CD4-positive, alpha-beta memory T cell (primary cell): ENCODE data around the gene CC2D2A. TPM values are rescaled to one million over a fixed set of nuclear protein-coding genes. Genes with fewer than 3 reads are reported as not detected.
A peak's percentile ranks its signal among the peaks of the same experiment; 100 is the strongest.

ENCODE experiments used
- CTCF ChIA-PET: fragments of 350-600 bp; sonication (Branson Sonifier 250); formaldehyde crosslinking; loops from one replicate; lab custom pipeline; 2021; ENCODE audit warnings: inconsistent platforms; ENCODE audit not compliant: partially characterized antibody; lab: Charles Lee
- POLR2A ChIA-PET: fragments of 350-600 bp; sonication (Branson Sonifier 250); formaldehyde crosslinking; loops from one replicate; lab custom pipeline; 2021; ENCODE audit not compliant: partially characterized antibody; lab: Charles Lee
- DNase-seq, 5 donors: peaks; one replicate each; pipeline versions ENCODE4 v3.0.0 to v3.0.0-alpha.2; 2020 to 2022; ENCODE audit warnings: mixed read lengths in 1 of 5
- H3K27ac ChIP-seq: one replicate; pipeline ENCODE4 v1.7.0; 2013; ENCODE audit warnings: low read depth, low read length
- H3K27me3 ChIP-seq: 2 replicates; pipeline ENCODE4 v1.7.0; 2013; ENCODE audit warnings: mild to moderate bottlenecking, low read length, moderate library complexity; ENCODE audit not compliant: insufficient read depth
- H3K36me3 ChIP-seq: 2 replicates; pipeline ENCODE4 v1.7.0; 2013; ENCODE audit warnings: mild to moderate bottlenecking, low read length, moderate library complexity; ENCODE audit not compliant: insufficient read depth
- H3K4me1 ChIP-seq: 2 replicates; pipeline ENCODE4 v1.7.0; 2013; ENCODE audit warnings: mild to moderate bottlenecking, low read length, moderate library complexity; ENCODE audit not compliant: insufficient read depth
- H3K4me3 ChIP-seq, 2 donors: one replicate each; pipeline ENCODE4 v1.7.0; 2013; ENCODE audit warnings: low read length in 2 of 2, mild to moderate bottlenecking in 1 of 2
- H3K9me3 ChIP-seq, 2 donors: one replicate each; pipeline ENCODE4 v1.7.0; 2013; ENCODE audit warnings: low read length in 2 of 2, control low read depth in 1 of 2; ENCODE audit not compliant: control insufficient read depth in 1 of 2
- H3K27ac Mint-ChIP-seq, 7 donors: one replicate each; pipeline ENCODE4 v1.8.0; 2020 to 2021; ENCODE audit warnings: mixed read lengths in 7 of 7, mild to moderate bottlenecking in 6 of 7, inconsistent platforms in 3 of 7, moderate library complexity in 3 of 7
- H3K27me3 Mint-ChIP-seq, 2 donors: one replicate each; pipeline ENCODE4 v1.8.0; 2020 to 2021; ENCODE audit warnings: mixed read lengths in 2 of 2
- H3K36me3 Mint-ChIP-seq, 2 donors: one replicate each; pipeline ENCODE4 v1.8.0; 2020 to 2021; ENCODE audit warnings: mixed read lengths in 2 of 2, inconsistent platforms in 1 of 2, mild to moderate bottlenecking in 1 of 2
- H3K4me1 Mint-ChIP-seq, 4 donors: one replicate each; pipeline ENCODE4 v1.8.0; 2020 to 2021; ENCODE audit warnings: mixed read lengths in 4 of 4, mild to moderate bottlenecking in 1 of 4
- H3K4me3 Mint-ChIP-seq, 8 donors: one replicate each; pipeline ENCODE4 v1.8.0; 2020 to 2021; ENCODE audit warnings: mixed read lengths in 8 of 8, mild to moderate bottlenecking in 7 of 8, moderate library complexity in 6 of 8, inconsistent platforms in 3 of 8
- H3K9me3 Mint-ChIP-seq, 8 donors: one replicate each; pipeline ENCODE4 v1.8.0; 2020 to 2021; ENCODE audit warnings: mixed read lengths in 8 of 8, mild to moderate bottlenecking in 5 of 8, inconsistent platforms in 3 of 8, moderate library complexity in 1 of 8
- intact Hi-C: fragments of 100-400 bp; cut with micrococcal nuclease; formaldehyde crosslinking; loops from one replicate; pipeline ENCODE4 v1.15.1; 2023
- polyA plus RNA-seq, 2 donors: library from polyadenylated mRNA; unstranded; fragments of 300-500 nt; fragmentation: Illumina TruSeq; gene quantifications; one replicate each; pipeline ENCODE4 v1.2.3, GENCODE V29; 2021
- total RNA-seq, 2 experiments: library from RNA; stranded (reverse); gene quantifications; one replicate each; pipeline ENCODE4 v1.2.3, GENCODE V29; 2021

The CC2D2A gene
- total and polyA plus RNA-seq, 4 experiments from 2014 or later: 0.20 to 0.22 TPM; not detected in 2

- H3K27ac ChIP-seq: no peak overlapping the region
- Mint-ChIP-seq H3K27me3 (peaks cover 0 to 5% of the 10 kb centered on the region in 2 donors), H3K4me3 (no peak overlapping the region), H3K4me1 (peaks cover 6 to 13% (median 13%) of the 10 kb centered on the region in 4 donors), H3K27ac (no peak overlapping the region), H3K9me3 (no peaks in the 10 kb centered on the region), H3K36me3 (no peaks in the 10 kb centered on the region)
- ChIA-PET CTCF (interaction anchor here (3.4 kb wide), 1 partner anchor 10 kb away, joined by 24 read pairs; no protein-coding TSS in a partner anchor), POLR2A (no interaction called here)
- intact Hi-C loops: no loop called here
- H3K36me3 ChIP-seq: no peaks in the 10 kb centered on the region
- H3K4me1 ChIP-seq: peaks cover 7% of the 10 kb centered on the region
- no peak for DNase-seq
- no peaks in the 10 kb centered on the region for H3K27me3 ChIP-seq
- no peaks in the 10 kb centered on the region for H3K9me3 ChIP-seq
- no peak overlapping the region for H3K4me3 ChIP-seq
These were observed 3.1 kb upstream of the CC2D2A start for GRCh38 chr4:15466596-15466995.

DNA sequence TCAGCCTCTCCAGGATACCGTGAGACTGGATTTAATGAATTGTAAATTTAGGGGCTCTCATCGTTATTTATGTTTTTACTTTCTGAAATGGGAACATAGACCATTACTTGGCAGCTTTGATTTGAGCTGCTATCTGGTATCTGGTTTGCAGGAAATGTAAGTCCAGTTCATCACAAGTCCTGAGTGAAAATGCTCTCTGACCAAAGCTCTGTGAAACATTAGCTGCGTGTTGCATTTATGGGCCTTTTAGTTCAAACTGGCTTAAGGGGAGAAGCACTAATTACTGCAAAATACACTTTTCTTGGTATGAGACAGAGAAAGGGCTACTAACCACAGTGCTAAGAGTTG, 420 bp downstream of the CC2D2A start:
- no peak for DNase-seq
- intact Hi-C loops: no loop called here
- Histone ChIP-seq H3K27ac (no peak overlapping the region), H3K4me3 (no peak overlapping the region), H3K27me3 (no peaks in the 10 kb centered on the region), H3K4me1 (peaks cover 7% of the 10 kb centered on the region), H3K9me3 (no peaks in the 10 kb centered on the region), H3K36me3 (no peaks in the 10 kb centered on the region)
- Mint-ChIP-seq H3K4me1 (peaks cover 6 to 13% (median 13%) of the 10 kb centered on the region in 4 donors), H3K27me3 (peaks cover 0 to 5% of the 10 kb centered on the region in 2 donors), H3K36me3 (peaks cover 0 to 3% of the 10 kb centered on the region in 2 donors), H3K27ac (peak overlapping the region in 3 of 7 donors; percentile 25 to 68 (median 34)), H3K9me3 (no peaks in the 10 kb centered on the region), H3K4me3 (peak overlapping the region; percentile 58 to 85 (median 77))
- POLR2A ChIA-PET: no interaction called here
- CTCF ChIA-PET: interaction anchor here (1.0 to 4.8 kb wide), 6 partner anchors 9 to 239 kb away, joined by 4 to 26 read pairs (median 5); no protein-coding TSS in a partner anchor

DNA sequence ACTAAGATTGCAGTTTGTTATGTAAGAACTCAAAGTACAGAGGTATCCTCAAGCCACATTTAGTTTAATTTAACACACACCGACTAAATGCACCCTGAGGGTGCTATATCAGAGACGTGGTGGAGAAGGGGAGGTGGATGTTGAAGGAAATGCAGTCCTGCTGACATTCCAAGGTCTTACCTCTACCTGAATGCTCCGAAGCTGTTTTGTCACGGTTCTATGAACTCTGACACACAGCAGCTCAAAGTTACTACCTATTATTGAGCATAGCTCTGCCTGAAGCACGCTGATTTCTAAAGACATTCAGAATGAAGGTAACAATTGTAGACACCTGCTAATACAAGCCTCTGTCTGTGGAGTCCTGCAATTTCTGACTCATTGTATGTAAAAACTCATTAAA, 6.7 kb downstream of the CC2D2A start:
- Histone ChIP-seq H3K4me1 (no peaks in the 10 kb centered on the region), H3K36me3 (no peaks in the 10 kb centered on the region), H3K27ac (no peak overlapping the region), H3K27me3 (no peaks in the 10 kb centered on the region), H3K9me3 (no peaks in the 10 kb centered on the region), H3K4me3 (no peak overlapping the region)
- Mint-ChIP-seq H3K9me3 (no peaks in the 10 kb centered on the region), H3K4me1 (no peaks in the 10 kb centered on the region), H3K27me3 (no peaks in the 10 kb centered on the region), H3K27ac (no peak overlapping the region), H3K36me3 (peaks cover 0 to 3% of the 10 kb centered on the region in 2 donors), H3K4me3 (no peak overlapping the region)
- CTCF ChIA-PET: interaction anchor here (1.8 kb wide), 1 partner anchor 20 kb away, joined by 6 read pairs; no protein-coding TSS in a partner anchor
- intact Hi-C loops: no loop called here
- POLR2A ChIA-PET: no interaction called here
- DNase-seq: no peak

- ChIA-PET POLR2A (no interaction called here), CTCF (interaction anchor here (0.9 to 2.9 kb wide), 3 partner anchors 21 to 477 kb away, joined by 3 to 12 read pairs (median 3); no protein-coding TSS in a partner anchor)
- H3K4me1 Mint-ChIP-seq: no peaks in the 10 kb centered on the region
- Histone ChIP-seq H3K4me1 (no peaks in the 10 kb centered on the region), H3K4me3 (no peak overlapping the region), H3K9me3 (no peaks in the 10 kb centered on the region), H3K27ac (no peak overlapping the region), H3K27me3 (no peaks in the 10 kb centered on the region), H3K36me3 (no peaks in the 10 kb centered on the region)
- intact Hi-C loops: loop anchor here (2.0 kb wide), 1 partner anchor 478 kb away; no protein-coding TSS in a partner anchor
- H3K27me3 Mint-ChIP-seq: no peaks in the 10 kb centered on the region
- H3K4me3 Mint-ChIP-seq: no peak overlapping the region
- H3K27ac Mint-ChIP-seq: no peak overlapping the region
- DNase-seq: no peak
- H3K36me3 Mint-ChIP-seq: peaks cover 0 to 3% of the 10 kb centered on the region in 2 donors
- H3K9me3 Mint-ChIP-seq: peaks cover 0 to under 1% (median 0%) of the 10 kb centered on the region in 8 donors
These were observed 9.0 kb downstream of the CC2D2A start for GRCh38 chr4:15478724-15479088.

GRCh38 chr4:15479089-15479912, 9.6 kb downstream of the CC2D2A start:
- Mint-ChIP-seq H3K4me1 (no peaks in the 10 kb centered on the region), H3K27ac (no peak overlapping the region), H3K27me3 (no peaks in the 10 kb centered on the region), H3K4me3 (no peak overlapping the region), H3K36me3 (peaks cover 2 to 7% of the 10 kb centered on the region in 2 donors), H3K9me3 (peaks cover 0 to 6% (median under 1%) of the 10 kb centered on the region in 8 donors)
- DNase-seq: peak in 2 of 5 donors; percentile 6 to 11
- intact Hi-C loops: loop anchor here (2.0 kb wide), 1 partner anchor 478 kb away; no protein-coding TSS in a partner anchor
- Histone ChIP-seq H3K4me3 (no peak overlapping the region), H3K27ac (no peak overlapping the region), H3K4me1 (no peaks in the 10 kb centered on the region), H3K27me3 (no peaks in the 10 kb centered on the region), H3K9me3 (no peaks in the 10 kb centered on the region), H3K36me3 (no peaks in the 10 kb centered on the region)
- ChIA-PET CTCF (interaction anchor here (0.9 to 2.9 kb wide), 3 partner anchors 21 to 477 kb away, joined by 3 to 12 read pairs (median 3); no protein-coding TSS in a partner anchor), POLR2A (no interaction called here)

DNA sequence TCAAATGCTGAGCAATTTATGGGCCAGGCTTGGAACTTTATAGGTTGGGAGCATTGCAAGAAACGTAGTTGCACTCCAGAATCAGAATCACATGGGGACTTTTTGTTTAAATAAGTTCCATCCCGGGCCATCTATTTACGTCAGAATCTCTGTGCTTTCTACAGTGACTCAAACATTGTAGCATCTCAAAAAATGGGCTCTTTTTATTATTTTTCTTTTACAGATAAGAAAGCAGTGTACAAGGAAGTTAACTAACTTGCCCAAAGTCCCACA, 10.2 kb downstream of the CC2D2A start:
- CTCF ChIA-PET: interaction anchor here (1.4 to 2.9 kb wide), 2 partner anchors 22 to 326 kb away, joined by 3 to 12 read pairs; no protein-coding TSS in a partner anchor
- Histone ChIP-seq H3K9me3 (no peaks in the 10 kb centered on the region), H3K27ac (no peak overlapping the region), H3K36me3 (no peaks in the 10 kb centered on the region), H3K4me3 (no peak overlapping the region), H3K4me1 (no peaks in the 10 kb centered on the region), H3K27me3 (no peaks in the 10 kb centered on the region)
- no peak for DNase-seq
- intact Hi-C loops: loop anchor here (2.0 kb wide), 1 partner anchor 477 kb away; no protein-coding TSS in a partner anchor
- Mint-ChIP-seq H3K4me1 (no peaks in the 10 kb centered on the region), H3K9me3 (peaks cover 0 to 12% (median 2%) of the 10 kb centered on the region in 8 donors), H3K4me3 (no peak overlapping the region), H3K27ac (no peak overlapping the region), H3K36me3 (peaks cover 2 to 4% of the 10 kb centered on the region in 2 donors), H3K27me3 (no peaks in the 10 kb centered on the region)
- POLR2A ChIA-PET: no interaction called here

DNA sequence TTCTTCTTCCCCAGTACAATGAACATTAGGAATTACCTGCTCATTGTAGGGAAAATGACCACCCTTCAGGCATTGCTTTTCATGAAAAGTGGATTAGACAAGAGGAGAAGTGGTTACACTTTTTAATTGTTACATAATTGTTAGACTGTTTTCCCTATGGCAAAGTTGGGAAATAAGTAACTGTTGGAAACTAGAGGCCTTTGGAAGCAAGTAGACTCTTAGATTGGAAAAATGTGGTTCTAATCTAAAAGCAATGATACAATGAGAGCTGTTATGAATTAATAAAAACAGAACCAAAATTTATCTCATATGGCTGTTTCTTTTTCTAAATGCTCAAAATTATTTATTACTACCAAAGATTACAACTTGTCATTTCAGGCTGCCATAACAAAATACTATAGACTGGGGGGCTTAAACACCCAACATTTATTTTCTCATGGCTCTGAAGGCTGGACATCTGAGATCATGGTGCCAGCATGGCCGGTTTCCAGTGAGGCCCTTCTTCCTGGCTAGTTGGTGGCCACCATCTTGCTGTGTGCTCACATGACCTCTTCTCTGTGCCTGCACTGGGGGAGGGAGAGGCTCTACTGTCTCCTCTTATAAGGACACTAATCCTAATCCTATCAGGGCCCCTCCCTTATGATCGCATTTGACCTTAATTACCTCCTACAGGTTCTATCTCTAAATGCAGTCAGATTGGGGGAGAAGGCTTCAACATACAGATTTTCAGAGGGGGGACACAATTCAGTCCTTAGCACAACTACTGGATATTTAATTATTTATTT, 12.5 kb downstream of the CC2D2A start:
- H3K4me3 Mint-ChIP-seq: no peak overlapping the region
- peaks cover 2 to 4% of the 10 kb centered on the region in 2 donors for H3K36me3 Mint-ChIP-seq
- Histone ChIP-seq H3K36me3 (no peaks in the 10 kb centered on the region), H3K27me3 (no peaks in the 10 kb centered on the region), H3K4me1 (no peaks in the 10 kb centered on the region), H3K4me3 (no peak overlapping the region), H3K9me3 (no peaks in the 10 kb centered on the region), H3K27ac (no peak overlapping the region)
- H3K9me3 Mint-ChIP-seq: peaks cover 6 to 28% (median 13%) of the 10 kb centered on the region in 8 donors
- H3K4me1 Mint-ChIP-seq: no peaks in the 10 kb centered on the region
- intact Hi-C loops: no loop called here
- ChIA-PET POLR2A (no interaction called here), CTCF (no interaction called here)
- H3K27ac Mint-ChIP-seq: no peak overlapping the region
- no peak for DNase-seq
- H3K27me3 Mint-ChIP-seq: no peaks in the 10 kb centered on the region
